Keratinocyte (primary cell): Measurements from ENCODE around the gene MERTK. TPM values are rescaled to one million over a fixed set of nuclear protein-coding genes. Genes with fewer than 3 reads are reported as not detected.

ENCODE experiments used
- DNase-seq: peaks from one replicate; pipeline ENCODE4 v3.0.0-alpha.2; 2011; ENCODE audit warnings: low read depth, missing footprints, low spot score
- FAIRE-seq: peaks from 2 replicates; lab custom pipeline; 2011; peaks lifted over from hg19 to GRCh38; lab: Jason Lieb, UNC
- H2AFZ ChIP-seq: 2 replicates; pipeline ENCODE4 v1.6.0; 2012; ENCODE audit warnings: low read length, control low read depth, inconsistent platforms; ENCODE audit not compliant: control insufficient read depth
- H3K27ac ChIP-seq: 2 replicates; pipeline ENCODE4 v1.5.1; 2011; ENCODE audit warnings: low read length; ENCODE audit not compliant: control insufficient read depth, insufficient read depth
- H3K27me3 ChIP-seq: 3 replicates; pipeline ENCODE4 v1.6.0; 2011; ENCODE audit warnings: low read length; ENCODE audit not compliant: control insufficient read depth, insufficient read depth; ENCODE audit errors: extremely low read depth
- H3K36me3 ChIP-seq, 2 experiments: 2 replicates in 1 of 2; 3 replicates in 1 of 2; pipeline ENCODE4 v1.5.1; 2011; ENCODE audit warnings: low read length in 2 of 2, mild to moderate bottlenecking in 1 of 2; ENCODE audit not compliant: control insufficient read depth in 2 of 2, insufficient read depth in 2 of 2; ENCODE audit errors: extremely low read depth in 1 of 2
- H3K4me1 ChIP-seq: 3 replicates; pipeline ENCODE4 v1.5.1; 2011; ENCODE audit warnings: low read length; ENCODE audit not compliant: control insufficient read depth, insufficient read depth; ENCODE audit errors: extremely low read depth
- H3K4me2 ChIP-seq: 3 replicates; pipeline ENCODE4 v1.6.0; 2011; ENCODE audit warnings: low read depth, low read length; ENCODE audit not compliant: control insufficient read depth, insufficient read depth; ENCODE audit errors: extremely low read depth
- H3K4me3 ChIP-seq, 3 experiments: fragments of 200-600 bp in 1 of 3; sonication (generic) in 1 of 3; 2 replicates in 2 of 3; 3 replicates in 1 of 3; pipeline ENCODE4 v1.5.1; 2011 to 2016; ENCODE audit warnings: low read length in 3 of 3, mild to moderate bottlenecking in 3 of 3, control low read depth in 2 of 3, inconsistent platforms in 1 of 3, low read depth in 1 of 3, mixed read lengths in 1 of 3, mixed run types in 1 of 3, moderate library complexity in 1 of 3; ENCODE audit not compliant: control insufficient read depth in 2 of 3, insufficient read depth in 2 of 3; ENCODE audit errors: extremely low read depth in 1 of 3
- H3K79me2 ChIP-seq: 2 replicates; pipeline ENCODE4 v1.6.0; 2012; ENCODE audit warnings: low read length; ENCODE audit not compliant: control insufficient read depth, insufficient read depth
- H3K9ac ChIP-seq: 3 replicates; pipeline ENCODE4 v1.6.0; 2011; ENCODE audit warnings: low read length; ENCODE audit not compliant: control insufficient read depth, insufficient read depth; ENCODE audit errors: extremely low read depth
- H3K9me1 ChIP-seq: 3 replicates; pipeline ENCODE4 v1.6.0; 2011; ENCODE audit warnings: low read length; ENCODE audit not compliant: control insufficient read depth, insufficient read depth; ENCODE audit errors: extremely low read depth
- H3K9me3 ChIP-seq: 2 replicates; pipeline ENCODE4 v1.5.1; 2012; ENCODE audit warnings: low read depth, low read length; ENCODE audit not compliant: control insufficient read depth
- H4K20me1 ChIP-seq: 3 replicates; pipeline ENCODE4 v1.6.0; 2011; ENCODE audit warnings: low read length; ENCODE audit not compliant: control insufficient read depth, insufficient read depth; ENCODE audit errors: extremely low read depth
- CTCF ChIP-seq, 3 experiments: IDR thresholded peaks in 1 of 3; conservative IDR thresholded peaks in 1 of 3; optimal IDR thresholded peaks in 1 of 3; 2 replicates in 2 of 3; 3 replicates in 1 of 3; pipeline versions ENCODE3 to v1.5.1; 2011; ENCODE audit warnings: low read length in 3 of 3, mild to moderate bottlenecking in 3 of 3, moderate library complexity in 2 of 3, control low read depth in 1 of 3, inconsistent platforms in 1 of 3; ENCODE audit not compliant: insufficient read depth in 2 of 3; ENCODE audit errors: extremely low read depth in 1 of 3
- EZH2 ChIP-seq: IDR thresholded peaks from one replicate; pipeline ENCODE4 v1.6.1; 2012; ENCODE audit warnings: inconsistent platforms, mild to moderate bottlenecking, low read length, moderate library complexity
- dilution Hi-C: fragments of 300-500 bp; cut with MboI; formaldehyde crosslinking; loops from one replicate; pipeline ENCODE4 v1.7.0; 2020; ENCODE audit warnings: low sequenced_read_pairs; ENCODE audit not compliant: extremely low pct_ligation_motif_present
- polyA plus RNA-seq, 5 experiments: library from polyadenylated mRNA; depleted of rRNA in 3 of 5; stranded (reverse) in 3 of 5; stranded (forward) in 1 of 5; unstranded in 1 of 5; fragments of >200 nt; gene quantifications; 1 replicate in 1 of 5; 2 replicates in 3 of 5; 3 replicates in 1 of 5; pipeline versions ENCODE4 v1.2.1 to v1.2.3, GENCODE V29; 2011 to 2012; ENCODE audit warnings: missing spikeins in 2 of 5, low read depth in 1 of 5, low replicate concordance in 1 of 5

The MERTK gene
- polyA plus RNA-seq, 1 donor (not counting 4 experiments of a cell fraction or from before 2014, with no cell fraction given): 0.14 TPM

DNA sequence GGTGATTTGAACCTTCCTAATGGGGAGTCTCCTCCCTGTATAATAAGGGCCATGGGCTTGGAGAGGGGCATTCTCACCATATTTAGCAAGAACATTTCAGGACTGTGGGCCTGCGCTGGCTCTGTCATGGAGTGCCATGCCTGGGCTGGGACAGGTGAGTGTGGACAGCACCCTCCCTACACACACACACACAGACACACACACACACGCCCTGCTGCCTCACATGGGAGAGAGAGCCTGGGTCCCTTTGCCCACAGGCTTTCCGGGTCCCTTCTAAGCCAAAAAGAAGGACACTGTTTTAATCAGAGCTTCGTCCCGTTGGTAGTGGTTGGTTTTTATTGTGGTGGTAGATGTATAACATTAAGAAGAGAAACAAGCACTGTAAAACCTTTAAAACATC lies 125.3 kb downstream of the MERTK start:
- no peak overlapping the region for H2AFZ ChIP-seq
- no peaks in the 10 kb centered on the region for H3K9me3 ChIP-seq
- TF ChIP-seq CTCF (optimal IDR thresholded peaks at IDR 0.05 in 1 of 3, IDR thresholded peaks at IDR 0.05 in 1 of 3, conservative IDR thresholded peaks at IDR 0.05 in 1 of 3; ENCODE audit: extremely low read depth in 1 of 3, insufficient read depth in 2 of 3, low read length in 3 of 3) (no peak), EZH2 (no peak)
- H3K4me3 ChIP-seq: no peak overlapping the region
- no peaks in the 10 kb centered on the region for H3K36me3 ChIP-seq
- DNase-seq: no peak
- no peaks in the 10 kb centered on the region for H3K4me1 ChIP-seq
- no peaks in the 10 kb centered on the region for H3K79me2 ChIP-seq
- dilution Hi-C loops: loop anchor here (25.0 kb wide), 1 partner anchor 111 kb away; no protein-coding TSS in a partner anchor
- H3K27me3 ChIP-seq: peaks cover 30% of the 10 kb centered on the region
- H3K4me2 ChIP-seq: no peak overlapping the region
- H3K27ac ChIP-seq: no peak overlapping the region
- no peak overlapping the region for H3K9ac ChIP-seq
- no peak for FAIRE-seq
- H4K20me1 ChIP-seq: no peaks in the 10 kb centered on the region
- H3K9me1 ChIP-seq: no peaks in the 10 kb centered on the region

GRCh38 chr2:112024231-112024630 lies 125.8 kb downstream of the MERTK start:
- no peaks in the 10 kb centered on the region for H3K79me2 ChIP-seq
- DNase-seq: no peak
- H3K27me3 ChIP-seq: peaks cover 27% of the 10 kb centered on the region
- H4K20me1 ChIP-seq: no peaks in the 10 kb centered on the region
- no peak for FAIRE-seq
- H3K4me3 ChIP-seq: no peak overlapping the region
- no peak overlapping the region for H2AFZ ChIP-seq
- H3K9me1 ChIP-seq: no peaks in the 10 kb centered on the region
- H3K9ac ChIP-seq: no peak overlapping the region
- dilution Hi-C loops: loop anchor here (25.0 kb wide), 1 partner anchor 112 kb away; no protein-coding TSS in a partner anchor
- H3K36me3 ChIP-seq: no peaks in the 10 kb centered on the region
- H3K4me2 ChIP-seq: no peak overlapping the region
- TF ChIP-seq EZH2 (no peak), CTCF (optimal IDR thresholded peaks at IDR 0.05 in 1 of 3, IDR thresholded peaks at IDR 0.05 in 1 of 3, conservative IDR thresholded peaks at IDR 0.05 in 1 of 3; ENCODE audit: extremely low read depth in 1 of 3, insufficient read depth in 2 of 3, low read length in 3 of 3) (no peak)
- H3K4me1 ChIP-seq: no peaks in the 10 kb centered on the region
- H3K9me3 ChIP-seq: no peaks in the 10 kb centered on the region
- no peak overlapping the region for H3K27ac ChIP-seq
